Measurements from ENCODE around the gene RYR1. TPM values are rescaled to one million over a fixed set of nuclear protein-coding genes. Genes with fewer than 3 reads are reported as not detected.
"Not testable (repeated sequence)": the region's sequence is repeated elsewhere in the genome, so short reads cannot be mapped to it uniquely, and the experiment has no call there.

Gene RYR1
- total RNA-seq, 2 experiments from 2014 or later: 0.20 to 1.2 TPM

DNA sequence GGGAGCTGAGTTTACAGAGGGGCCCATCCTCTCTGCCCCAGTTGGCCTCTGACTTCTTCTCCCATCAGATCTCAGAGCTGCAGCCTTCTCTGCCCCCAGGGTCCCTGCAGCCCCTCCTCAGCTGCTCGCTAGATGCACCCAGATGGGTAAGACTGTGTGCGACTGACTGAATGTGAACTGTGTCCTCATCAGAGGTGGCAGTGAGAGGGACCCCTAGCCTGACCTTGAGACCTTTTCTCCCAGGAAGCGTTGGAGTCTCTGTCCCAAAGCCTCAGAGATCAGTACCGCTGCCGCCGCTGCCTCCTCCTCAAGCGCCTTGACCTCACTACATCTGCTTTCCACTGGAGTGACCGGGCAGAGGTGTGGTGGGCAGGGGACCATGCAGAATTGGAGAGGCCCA lies 28.2 kb upstream of the RYR1 start:
- H3K27me3 Mint-ChIP-seq: no peaks in the 10 kb centered on the region
- TF ChIP-seq, protein P1, sequence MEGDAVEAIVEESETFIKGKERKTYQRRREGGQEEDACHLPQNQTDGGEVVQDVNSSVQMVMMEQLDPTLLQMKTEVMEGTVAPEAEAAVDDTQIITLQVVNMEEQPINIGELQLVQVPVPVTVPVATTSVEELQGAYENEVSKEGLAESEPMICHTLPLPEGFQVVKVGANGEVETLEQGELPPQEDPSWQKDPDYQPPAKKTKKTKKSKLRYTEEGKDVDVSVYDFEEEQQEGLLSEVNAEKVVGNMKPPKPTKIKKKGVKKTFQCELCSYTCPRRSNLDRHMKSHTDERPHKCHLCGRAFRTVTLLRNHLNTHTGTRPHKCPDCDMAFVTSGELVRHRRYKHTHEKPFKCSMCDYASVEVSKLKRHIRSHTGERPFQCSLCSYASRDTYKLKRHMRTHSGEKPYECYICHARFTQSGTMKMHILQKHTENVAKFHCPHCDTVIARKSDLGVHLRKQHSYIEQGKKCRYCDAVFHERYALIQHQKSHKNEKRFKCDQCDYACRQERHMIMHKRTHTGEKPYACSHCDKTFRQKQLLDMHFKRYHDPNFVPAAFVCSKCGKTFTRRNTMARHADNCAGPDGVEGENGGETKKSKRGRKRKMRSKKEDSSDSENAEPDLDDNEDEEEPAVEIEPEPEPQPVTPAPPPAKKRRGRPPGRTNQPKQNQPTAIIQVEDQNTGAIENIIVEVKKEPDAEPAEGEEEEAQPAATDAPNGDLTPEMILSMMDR (IDR thresholded peaks at IDR 0.05): no peak
- CTCF ChIA-PET: interaction anchor here (0.9 kb wide), 1 partner anchor 229 kb away, joined by 3 read pairs; no protein-coding TSS in a partner anchor
- intact Hi-C loops (cut with DNase I, micrococcal nuclease): loop anchor here in 1 of 2 experiments (10.0 kb wide), 1 partner anchor 140 kb away; no protein-coding TSS in a partner anchor
- H3K27ac ChIP-seq (ENCODE audit: low read depth in 1 of 2, low read length in 2 of 2): no peak overlapping the region
- no peak for ATAC-seq (ENCODE audit: poor library complexity)
- H3K9me3 ChIP-seq (ENCODE audit: control insufficient read depth in 1 of 2, insufficient read depth in 1 of 2, low read length in 2 of 2): no peaks in the 10 kb centered on the region
- no peaks in the 10 kb centered on the region for H3K27me3 ChIP-seq (ENCODE audit: control insufficient read depth in 1 of 2, insufficient read depth in 2 of 2, low read length in 2 of 2)
- H3K4me1 Mint-ChIP-seq (ENCODE audit: low read depth): peaks cover 16% of the 10 kb centered on the region
- H3K36me3 ChIP-seq (ENCODE audit: insufficient read depth, low read length): peaks cover 27% of the 10 kb centered on the region
- H3K4me3 ChIP-seq (ENCODE audit: low read length): no peak overlapping the region
- no peak for DNase-seq
- peaks cover 29% of the 10 kb centered on the region for H3K36me3 Mint-ChIP-seq (ENCODE audit: low read depth)
- H3K9me3 Mint-ChIP-seq: no peaks in the 10 kb centered on the region
- peak overlapping the region; percentile 39 for H3K27ac Mint-ChIP-seq
- POLR2A ChIA-PET: interaction anchor here (4.1 kb wide), 1 partner anchor 31 kb away, joined by 73 read pairs; the partner anchor contains the start of gene PSMD8
- H3K4me3 Mint-ChIP-seq: peak overlapping the region; percentile 62
- H3K4me1 ChIP-seq (ENCODE audit: insufficient read depth, low read length): peaks cover 26% of the 10 kb centered on the region

DNA sequence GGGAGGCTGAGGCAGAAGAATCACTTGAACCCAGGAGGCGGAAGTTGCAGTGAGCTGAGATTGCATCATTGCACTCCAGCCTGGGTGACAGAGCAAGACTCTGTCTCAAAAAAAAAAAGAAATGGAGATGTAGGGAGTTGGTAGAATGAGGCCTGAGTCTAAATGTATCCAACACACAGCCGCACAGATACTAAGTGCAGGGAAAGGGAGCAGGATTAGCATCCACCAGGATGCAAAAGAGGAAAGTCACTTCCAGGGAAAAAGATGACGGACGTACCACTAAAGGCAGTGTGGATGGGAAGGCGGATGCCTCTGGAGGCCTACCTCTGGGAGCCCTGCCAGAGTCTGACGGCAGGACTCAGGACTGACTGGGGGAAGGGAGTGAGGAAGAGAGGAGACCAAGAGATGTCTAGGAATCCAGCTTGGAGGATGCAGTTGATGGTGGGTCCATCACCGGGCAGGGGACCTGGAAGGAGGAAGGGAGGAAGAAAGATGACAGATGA lies 23.8 kb upstream of the RYR1 start:
- CTCF ChIA-PET: interaction anchor here (0.6 kb wide), 1 partner anchor 279 kb away, joined by 3 read pairs; no protein-coding TSS in a partner anchor
- no peak for ATAC-seq (ENCODE audit: poor library complexity)
- intact Hi-C loops (cut with DNase I, micrococcal nuclease): loop anchor here in 1 of 2 experiments (10.0 kb wide), 1 partner anchor 135 kb away; no protein-coding TSS in a partner anchor

DNA sequence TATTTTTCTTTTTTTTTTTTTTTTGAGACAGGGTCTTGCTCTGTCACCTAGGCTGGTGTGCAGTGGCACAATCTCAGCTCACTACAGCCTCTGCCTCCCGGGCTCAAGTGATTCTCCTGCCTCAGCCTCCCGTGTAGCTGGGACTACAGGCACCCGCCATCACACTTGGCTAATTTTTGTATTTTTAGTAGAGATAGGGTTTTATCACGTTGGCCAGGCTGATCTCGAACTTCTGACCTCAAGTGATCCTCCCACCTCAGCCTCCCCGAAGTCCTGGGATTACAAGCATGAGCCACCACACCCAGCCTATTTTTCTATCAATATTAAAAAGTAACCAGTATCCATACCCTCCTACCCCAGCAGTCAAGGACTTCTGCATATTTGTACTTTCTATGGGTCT lies 23.1 kb upstream of the RYR1 start:
- peaks cover 22% of the 10 kb centered on the region for H3K36me3 ChIP-seq (ENCODE audit: insufficient read depth, low read length)
- H3K27me3 ChIP-seq (ENCODE audit: control insufficient read depth in 1 of 2, insufficient read depth in 2 of 2, low read length in 2 of 2); H3K4me1 Mint-ChIP-seq (ENCODE audit: low read depth); H3K4me3 Mint-ChIP-seq; ATAC-seq (ENCODE audit: poor library complexity); H3K9me3 ChIP-seq (ENCODE audit: control insufficient read depth in 1 of 2, insufficient read depth in 1 of 2, low read length in 2 of 2); H3K9me3 Mint-ChIP-seq; H3K4me1 ChIP-seq (ENCODE audit: insufficient read depth, low read length); DNase-seq; H3K27me3 Mint-ChIP-seq; H3K4me3 ChIP-seq (ENCODE audit: low read length); H3K27ac ChIP-seq (ENCODE audit: low read depth in 1 of 2, low read length in 2 of 2); H3K27ac Mint-ChIP-seq; intact Hi-C loops (cut with DNase I, micrococcal nuclease): not testable (repeated sequence)
- ChIA-PET CTCF (interaction anchor here (0.6 kb wide), 1 partner anchor 278 kb away, joined by 3 read pairs; no protein-coding TSS in a partner anchor), POLR2A (interaction anchor here (0.8 kb wide), 1 partner anchor 71 kb away, joined by 3 read pairs; no protein-coding TSS in a partner anchor)
- H3K36me3 Mint-ChIP-seq (ENCODE audit: low read depth): peaks cover 16% of the 10 kb centered on the region

More for the DNA sequence above, 23.8 kb upstream of the RYR1 start:
- H3K27ac ChIP-seq (ENCODE audit: low read depth in 1 of 2, low read length in 2 of 2): no peak overlapping the region
- H3K9me3 ChIP-seq (ENCODE audit: control insufficient read depth in 1 of 2, insufficient read depth in 1 of 2, low read length in 2 of 2): no peaks in the 10 kb centered on the region
- peaks cover 29% of the 10 kb centered on the region for H3K36me3 ChIP-seq (ENCODE audit: insufficient read depth, low read length)
- no peaks in the 10 kb centered on the region for H3K27me3 ChIP-seq (ENCODE audit: control insufficient read depth in 1 of 2, insufficient read depth in 2 of 2, low read length in 2 of 2)
- TF ChIP-seq, protein P1 (IDR thresholded peaks at IDR 0.05): no peak
- H3K4me1 ChIP-seq (ENCODE audit: insufficient read depth, low read length): peaks cover 5% of the 10 kb centered on the region
- Mint-ChIP-seq H3K4me1 (ENCODE audit: low read depth) (no peaks in the 10 kb centered on the region), H3K36me3 (ENCODE audit: low read depth) (peaks cover 23% of the 10 kb centered on the region), H3K27ac (no peak overlapping the region), H3K4me3 (no peak overlapping the region), H3K27me3 (no peaks in the 10 kb centered on the region), H3K9me3 (no peaks in the 10 kb centered on the region)
- no peak overlapping the region for H3K4me3 ChIP-seq (ENCODE audit: low read length)
- POLR2A ChIA-PET: no interaction called here
- no peak for DNase-seq

Data from CD4-positive, alpha-beta T cell (primary cell).